ENCODE results near the gene ANKRD31. TPM values are rescaled to one million over a fixed set of nuclear protein-coding genes. Genes with fewer than 3 reads are reported as not detected.

The ANKRD31 gene
- total RNA-seq, 1 experiment from 2014 or later, result 0.30 TPM

GRCh38 chr5:75140277-75140676, 96.4 kb downstream of the ANKRD31 start:
- H3K27ac ChIP-seq (ENCODE audit: low read depth, low read length), result no peak overlapping the region
- no peak overlapping the region for H3K4me3 ChIP-seq (replicated peaks in 1 of 2; ENCODE audit: low read depth in 1 of 2, low read length in 2 of 2)
- no peak for DNase-seq (ENCODE audit: low read depth, low spot score)
- ChIA-PET POLR2A (no interaction called here), CTCF (no interaction called here), RAD21 (ENCODE audit: low non-redundant PET in 1 of 2, low total read pairs in 2 of 2, uncharacterized antibody in 2 of 2, unreplicated experiment in 2 of 2) (no interaction called here)
- H3K9me2 ChIP-seq (ENCODE audit: insufficient read depth), result no peaks in the 10 kb centered on the region
- intact Hi-C loops (cut with micrococcal nuclease), result no loop called here
- no peaks in the 10 kb centered on the region for H3K36me3 ChIP-seq (ENCODE audit: control insufficient read depth in 1 of 2, insufficient read depth in 2 of 2, low read length in 2 of 2)
- TF ChIP-seq SIN3A (IDR thresholded peaks at IDR 0.05; ENCODE audit: low read depth) (no peak), ZFX (IDR thresholded peaks at IDR 0.05) (no peak)
- TF ChIP-seq, protein P1, sequence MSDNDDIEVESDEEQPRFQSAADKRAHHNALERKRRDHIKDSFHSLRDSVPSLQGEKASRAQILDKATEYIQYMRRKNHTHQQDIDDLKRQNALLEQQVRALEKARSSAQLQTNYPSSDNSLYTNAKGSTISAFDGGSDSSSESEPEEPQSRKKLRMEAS (IDR thresholded peaks at IDR 0.05), result no peak
- no peaks in the 10 kb centered on the region for H3K9me3 ChIP-seq (ENCODE audit: control insufficient read depth in 1 of 2, insufficient read depth in 1 of 2, low read depth in 1 of 2, low read length in 2 of 2)
- no TSS peak for BruUV-seq (replicated peaks)
- no peaks in the 10 kb centered on the region for H3K4me1 ChIP-seq (ENCODE audit: control insufficient read depth in 1 of 2, insufficient read depth in 2 of 2, low read length in 2 of 2)
- H3K4me2 ChIP-seq (ENCODE audit: low read length), result no peak overlapping the region
- H3K27me3 ChIP-seq (ENCODE audit: insufficient read depth, low read length), result no peaks in the 10 kb centered on the region
- ATAC-seq, result no peak
- H3K9ac ChIP-seq (ENCODE audit: low read length), result no peak overlapping the region
- H3K79me2 ChIP-seq (ENCODE audit: insufficient read depth, low read length), result no peaks in the 10 kb centered on the region
- H2AFZ ChIP-seq (ENCODE audit: low read depth, low read length, poor library complexity, severe bottlenecking), result no peak overlapping the region
- no peaks in the 10 kb centered on the region for H4K20me1 ChIP-seq (ENCODE audit: insufficient read depth)

DNA sequence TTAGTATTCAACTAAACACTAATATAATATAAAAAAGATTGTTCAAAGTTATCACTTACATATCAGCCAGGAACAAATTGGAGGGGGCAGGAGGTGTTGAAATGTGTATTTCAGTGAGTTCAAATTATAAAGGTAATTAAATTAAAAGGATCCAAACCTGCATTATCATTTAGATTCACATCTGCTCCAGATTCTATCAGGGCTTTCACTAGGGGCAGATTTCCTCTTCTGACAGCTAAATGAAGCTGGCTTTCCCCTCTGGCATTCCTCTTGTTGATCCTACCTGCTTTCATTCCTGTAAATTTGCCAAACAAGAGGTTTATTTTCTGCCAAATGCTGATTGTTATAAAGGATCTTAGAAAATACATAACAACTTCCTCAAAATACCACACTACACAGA, 98.0 kb downstream of the ANKRD31 start:
- no peak overlapping the region for H2AFZ ChIP-seq (ENCODE audit: low read depth, low read length, poor library complexity, severe bottlenecking)

More for the DNA sequence above, 98.0 kb downstream of the ANKRD31 start:
- intact Hi-C loops (cut with micrococcal nuclease), result no loop called here
- ChIA-PET RAD21 (ENCODE audit: low non-redundant PET in 1 of 2, low total read pairs in 2 of 2, uncharacterized antibody in 2 of 2, unreplicated experiment in 2 of 2) (no interaction called here), CTCF (no interaction called here), POLR2A (no interaction called here)
- no peaks in the 10 kb centered on the region for H3K9me3 ChIP-seq (ENCODE audit: control insufficient read depth in 1 of 2, insufficient read depth in 1 of 2, low read depth in 1 of 2, low read length in 2 of 2)
- no peak overlapping the region for H3K4me3 ChIP-seq (replicated peaks in 1 of 2; ENCODE audit: low read depth in 1 of 2, low read length in 2 of 2)
- H3K27me3 ChIP-seq (ENCODE audit: insufficient read depth, low read length), result no peaks in the 10 kb centered on the region
- H3K9me2 ChIP-seq (ENCODE audit: insufficient read depth), result no peaks in the 10 kb centered on the region
- H3K9ac ChIP-seq (ENCODE audit: low read length), result no peak overlapping the region
- H3K79me2 ChIP-seq (ENCODE audit: insufficient read depth, low read length), result no peaks in the 10 kb centered on the region
- ATAC-seq, result no peak
- DNase-seq (ENCODE audit: low read depth, low spot score), result no peak
- no peak overlapping the region for H3K4me2 ChIP-seq (ENCODE audit: low read length)
- no peak overlapping the region for H3K27ac ChIP-seq (ENCODE audit: low read depth, low read length)
- no peak for TF ChIP-seq EZH2phosphoT487 (IDR thresholded peaks at IDR 0.05; ENCODE audit: borderline replicate concordance)
- TF ChIP-seq SIN3A (IDR thresholded peaks at IDR 0.05; ENCODE audit: low read depth), result no peak
- no peak for TF ChIP-seq EZH2 (IDR thresholded peaks at IDR 0.05)
- TF ChIP-seq ELF1 (IDR thresholded peaks at IDR 0.05; ENCODE audit: borderline replicate concordance, low read depth), result no peak
- TF ChIP-seq RAD21 (IDR thresholded peaks at IDR 0.05; ENCODE audit: low read depth), result no peak
- no peak for TF ChIP-seq FOSL1 (IDR thresholded peaks at IDR 0.05; ENCODE audit: low read depth)
- TF ChIP-seq SRF (IDR thresholded peaks at IDR 0.05; ENCODE audit: low read depth), result no peak
- no peak for TF ChIP-seq TCF7L2 (IDR thresholded peaks at IDR 0.05; ENCODE audit: borderline replicate concordance, extremely low read depth, insufficient read depth, insufficient read length)
- TF ChIP-seq EGR1 (IDR thresholded peaks at IDR 0.05; ENCODE audit: low read depth), result no peak
- TF ChIP-seq, protein P2, sequence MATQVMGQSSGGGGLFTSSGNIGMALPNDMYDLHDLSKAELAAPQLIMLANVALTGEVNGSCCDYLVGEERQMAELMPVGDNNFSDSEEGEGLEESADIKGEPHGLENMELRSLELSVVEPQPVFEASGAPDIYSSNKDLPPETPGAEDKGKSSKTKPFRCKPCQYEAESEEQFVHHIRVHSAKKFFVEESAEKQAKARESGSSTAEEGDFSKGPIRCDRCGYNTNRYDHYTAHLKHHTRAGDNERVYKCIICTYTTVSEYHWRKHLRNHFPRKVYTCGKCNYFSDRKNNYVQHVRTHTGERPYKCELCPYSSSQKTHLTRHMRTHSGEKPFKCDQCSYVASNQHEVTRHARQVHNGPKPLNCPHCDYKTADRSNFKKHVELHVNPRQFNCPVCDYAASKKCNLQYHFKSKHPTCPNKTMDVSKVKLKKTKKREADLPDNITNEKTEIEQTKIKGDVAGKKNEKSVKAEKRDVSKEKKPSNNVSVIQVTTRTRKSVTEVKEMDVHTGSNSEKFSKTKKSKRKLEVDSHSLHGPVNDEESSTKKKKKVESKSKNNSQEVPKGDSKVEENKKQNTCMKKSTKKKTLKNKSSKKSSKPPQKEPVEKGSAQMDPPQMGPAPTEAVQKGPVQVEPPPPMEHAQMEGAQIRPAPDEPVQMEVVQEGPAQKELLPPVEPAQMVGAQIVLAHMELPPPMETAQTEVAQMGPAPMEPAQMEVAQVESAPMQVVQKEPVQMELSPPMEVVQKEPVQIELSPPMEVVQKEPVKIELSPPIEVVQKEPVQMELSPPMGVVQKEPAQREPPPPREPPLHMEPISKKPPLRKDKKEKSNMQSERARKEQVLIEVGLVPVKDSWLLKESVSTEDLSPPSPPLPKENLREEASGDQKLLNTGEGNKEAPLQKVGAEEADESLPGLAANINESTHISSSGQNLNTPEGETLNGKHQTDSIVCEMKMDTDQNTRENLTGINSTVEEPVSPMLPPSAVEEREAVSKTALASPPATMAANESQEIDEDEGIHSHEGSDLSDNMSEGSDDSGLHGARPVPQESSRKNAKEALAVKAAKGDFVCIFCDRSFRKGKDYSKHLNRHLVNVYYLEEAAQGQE (IDR thresholded peaks at IDR 0.05; ENCODE audit: low read depth), result no peak
- H3K4me1 ChIP-seq (ENCODE audit: control insufficient read depth in 1 of 2, insufficient read depth in 2 of 2, low read length in 2 of 2), result no peaks in the 10 kb centered on the region
- no peaks in the 10 kb centered on the region for H4K20me1 ChIP-seq (ENCODE audit: insufficient read depth)
- no peaks in the 10 kb centered on the region for H3K36me3 ChIP-seq (ENCODE audit: control insufficient read depth in 1 of 2, insufficient read depth in 2 of 2, low read length in 2 of 2)
- no TSS peak for BruUV-seq (replicated peaks)

Measured in HCT116 (cell line).